Fibroblast of villous mesenchyme (primary cell): Measurements from ENCODE around the gene SART1. TPM values are rescaled to one million over a fixed set of nuclear protein-coding genes. Genes with fewer than 3 reads are reported as not detected.

Experiments used
- DNase-seq: peaks from one replicate; pipeline ENCODE4 v3.0.0-alpha.2; 2010; ENCODE audit warnings: low read depth
- H3K4me3 ChIP-seq: 2 replicates; pipeline ENCODE4 v1.5.1; 2011; ENCODE audit warnings: low read depth, mild to moderate bottlenecking, low read length
- total RNA-seq: library from RNA; depleted of rRNA; stranded (reverse); fragments of >200 nt; gene quantifications from 2 replicates; pipeline ENCODE4 v1.2.3, GENCODE V29; 2012
- TF ChIP-seq, protein P1 (sequence below): IDR thresholded peaks from 2 replicates; pipeline ENCODE4 v1.5.1; 2012; ENCODE audit warnings: low read depth, mild to moderate bottlenecking, low read length; ENCODE audit not compliant: insufficient read depth

SART1 gene
- total RNA-seq, 1 donor: 25.5 TPM

DNA sequence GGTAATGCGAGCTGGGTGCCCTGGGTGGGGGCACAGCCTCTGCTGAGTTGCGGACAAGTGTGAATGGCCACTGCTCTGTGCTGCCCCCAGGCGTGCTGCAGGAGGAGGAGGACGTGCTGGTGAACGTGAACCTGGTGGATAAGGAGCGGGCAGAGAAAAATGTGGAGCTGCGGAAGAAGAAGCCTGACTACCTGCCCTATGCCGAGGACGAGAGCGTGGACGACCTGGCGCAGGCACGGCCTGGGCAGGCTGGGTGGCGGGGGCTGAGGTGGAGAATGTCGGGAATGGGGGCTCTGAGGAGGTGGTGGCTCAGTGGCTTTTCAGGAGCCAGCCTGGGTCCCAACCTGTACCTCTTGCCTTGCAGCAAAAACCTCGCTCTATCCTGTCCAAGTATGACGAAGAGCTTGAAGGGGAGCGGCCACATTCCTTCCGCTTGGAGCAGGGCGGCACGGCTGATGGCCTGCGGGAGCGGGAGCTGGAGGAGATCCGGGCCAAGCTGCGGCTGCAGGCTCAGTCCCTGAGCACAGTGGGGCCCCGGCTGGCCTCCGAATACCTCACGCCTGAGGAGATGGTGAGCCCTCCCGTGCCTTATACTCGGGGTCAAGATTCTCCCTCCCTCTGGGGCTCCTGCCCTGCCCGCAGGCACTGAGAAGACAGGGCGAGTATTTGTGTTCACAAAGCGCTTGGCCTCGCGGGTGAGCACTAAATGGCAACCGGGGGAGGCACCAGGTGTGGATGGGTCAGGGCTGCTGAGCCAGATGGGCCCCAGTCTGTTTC lies 4.6 kb downstream of the SART1 start:
- TF ChIP-seq, protein P1, sequence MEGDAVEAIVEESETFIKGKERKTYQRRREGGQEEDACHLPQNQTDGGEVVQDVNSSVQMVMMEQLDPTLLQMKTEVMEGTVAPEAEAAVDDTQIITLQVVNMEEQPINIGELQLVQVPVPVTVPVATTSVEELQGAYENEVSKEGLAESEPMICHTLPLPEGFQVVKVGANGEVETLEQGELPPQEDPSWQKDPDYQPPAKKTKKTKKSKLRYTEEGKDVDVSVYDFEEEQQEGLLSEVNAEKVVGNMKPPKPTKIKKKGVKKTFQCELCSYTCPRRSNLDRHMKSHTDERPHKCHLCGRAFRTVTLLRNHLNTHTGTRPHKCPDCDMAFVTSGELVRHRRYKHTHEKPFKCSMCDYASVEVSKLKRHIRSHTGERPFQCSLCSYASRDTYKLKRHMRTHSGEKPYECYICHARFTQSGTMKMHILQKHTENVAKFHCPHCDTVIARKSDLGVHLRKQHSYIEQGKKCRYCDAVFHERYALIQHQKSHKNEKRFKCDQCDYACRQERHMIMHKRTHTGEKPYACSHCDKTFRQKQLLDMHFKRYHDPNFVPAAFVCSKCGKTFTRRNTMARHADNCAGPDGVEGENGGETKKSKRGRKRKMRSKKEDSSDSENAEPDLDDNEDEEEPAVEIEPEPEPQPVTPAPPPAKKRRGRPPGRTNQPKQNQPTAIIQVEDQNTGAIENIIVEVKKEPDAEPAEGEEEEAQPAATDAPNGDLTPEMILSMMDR: no peak
- no peak overlapping the region for H3K4me3 ChIP-seq
- DNase-seq: no peak

DNA sequence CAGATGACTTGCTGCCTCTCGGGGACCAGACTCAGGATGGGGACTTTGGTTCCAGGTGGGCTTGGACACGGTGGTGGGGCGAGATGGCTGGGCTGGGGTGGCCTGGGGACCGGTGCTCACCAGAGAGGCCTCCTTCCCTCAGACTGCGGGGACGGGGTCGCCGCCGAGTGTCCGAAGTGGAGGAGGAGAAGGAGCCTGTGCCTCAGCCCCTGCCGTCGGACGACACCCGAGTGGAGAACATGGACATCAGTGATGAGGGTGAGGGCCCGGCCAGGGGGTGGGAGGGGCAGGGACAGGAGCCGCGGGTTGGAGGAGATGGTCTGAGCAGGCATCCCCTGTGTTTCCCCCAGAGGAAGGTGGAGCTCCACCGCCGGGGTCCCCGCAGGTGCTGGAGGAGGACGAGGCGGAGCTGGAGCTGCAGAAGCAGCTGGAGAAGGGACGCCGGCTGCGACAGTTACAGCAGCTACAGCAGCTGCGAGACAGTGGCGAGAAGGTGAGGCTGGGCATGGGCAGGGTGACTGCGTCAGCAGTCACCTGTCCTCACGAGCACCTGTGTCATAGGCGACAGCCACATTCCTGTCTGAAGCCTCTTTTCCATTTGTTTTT lies 5.9 kb downstream of the SART1 start:
- TF ChIP-seq, protein P1: no peak
- no peak for DNase-seq
- H3K4me3 ChIP-seq: no peak overlapping the region

DNA sequence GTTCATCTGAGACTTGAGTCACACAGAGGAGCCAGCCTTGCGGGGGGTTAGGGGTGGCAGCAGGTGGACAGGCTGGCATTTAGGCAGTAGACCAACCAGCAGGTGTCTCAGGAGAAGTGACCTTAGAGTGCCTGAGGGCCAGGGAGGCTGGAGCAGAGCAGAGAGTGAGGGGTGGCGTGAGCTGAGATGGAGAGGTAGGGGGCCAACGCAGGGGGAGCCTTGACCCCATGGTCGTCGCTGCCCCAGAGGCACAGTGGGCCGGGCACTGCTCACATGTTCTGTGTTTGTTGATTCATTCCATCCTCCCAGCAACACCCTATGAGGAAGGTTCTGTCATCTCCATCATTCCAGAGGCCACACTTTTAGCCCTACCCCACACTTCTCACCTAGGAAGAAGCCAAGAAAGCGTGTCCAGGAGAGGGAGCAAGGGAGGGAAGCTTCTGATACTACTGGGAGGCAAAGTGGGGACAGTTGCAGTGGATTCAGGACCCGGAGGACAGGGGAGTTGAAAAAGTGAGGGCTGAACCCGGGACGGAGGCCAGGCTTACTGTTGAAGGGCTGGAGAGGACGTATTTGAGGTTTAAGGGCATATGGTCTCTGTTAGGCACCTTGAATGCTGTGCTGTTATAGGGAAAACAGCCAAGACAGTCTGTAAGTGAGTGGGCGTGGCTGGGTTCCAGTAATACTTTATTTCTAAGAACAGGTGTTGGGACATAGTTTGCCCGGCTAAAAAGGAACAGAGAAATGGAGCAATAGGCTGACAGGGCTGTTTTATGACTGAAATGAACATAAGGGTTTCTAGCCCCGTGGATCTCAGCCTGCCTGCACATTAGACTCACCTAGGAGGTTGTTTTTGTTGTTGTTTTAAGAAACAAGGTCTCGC lies 7.3 kb downstream of the SART1 start:
- no peak overlapping the region for H3K4me3 ChIP-seq
- DNase-seq: no peak
- TF ChIP-seq, protein P1: no peak

DNA sequence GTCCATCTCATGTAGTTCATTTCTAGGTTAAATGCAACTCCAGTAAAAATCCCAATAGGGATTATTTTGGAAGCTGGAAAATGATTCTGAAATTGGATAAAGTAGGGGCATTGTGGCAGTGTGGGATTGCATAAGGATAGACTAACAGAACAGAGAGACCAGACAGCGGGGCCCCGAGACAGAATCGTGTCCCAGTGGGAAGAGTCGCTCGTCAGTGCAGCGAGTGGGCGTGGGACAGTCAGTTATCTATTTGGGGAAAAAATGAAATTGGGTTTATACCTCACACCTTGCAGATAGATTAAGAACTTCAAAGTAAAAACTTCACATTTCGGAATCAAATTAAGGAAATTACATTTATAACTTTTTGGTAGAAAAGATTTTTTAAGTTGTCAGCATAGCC lies 10.6 kb downstream of the SART1 start:
- TF ChIP-seq, protein P1: no peak
- DNase-seq: no peak
- H3K4me3 ChIP-seq: no peak overlapping the region

DNA sequence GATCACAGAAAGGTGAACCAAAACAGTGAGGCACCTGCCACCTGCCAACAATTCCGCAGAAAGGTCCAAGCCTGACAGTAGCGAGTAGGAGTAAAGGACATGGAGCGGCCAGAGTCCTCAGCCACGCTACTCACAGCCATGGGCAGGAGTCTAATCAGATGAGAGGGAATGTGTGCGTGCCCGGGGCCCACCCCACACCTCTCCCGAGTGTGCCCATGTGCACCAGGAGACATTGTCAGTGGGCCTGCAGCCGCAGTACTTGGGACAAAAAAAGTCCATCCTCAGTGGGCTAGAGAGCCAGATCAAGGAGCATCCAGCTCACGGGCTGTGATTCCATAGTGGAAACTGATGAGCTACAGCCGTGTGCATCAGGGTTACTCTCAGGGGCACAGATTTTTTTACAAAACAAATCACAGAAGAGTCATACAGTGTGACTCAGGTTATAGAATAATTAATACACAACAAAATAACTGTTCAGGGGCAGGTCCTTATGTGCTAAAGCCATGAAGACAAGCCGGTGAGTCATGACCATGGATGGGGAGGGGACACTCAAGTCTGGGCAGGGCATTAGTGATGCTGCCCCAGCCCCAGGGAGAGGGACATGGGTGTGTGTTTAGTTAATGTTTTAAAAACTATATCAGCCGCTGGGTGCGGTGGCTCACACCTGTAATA lies 12.0 kb downstream of the SART1 start:
- TF ChIP-seq, protein P1: no peak
- H3K4me3 ChIP-seq: no peak overlapping the region
- no peak for DNase-seq

DNA sequence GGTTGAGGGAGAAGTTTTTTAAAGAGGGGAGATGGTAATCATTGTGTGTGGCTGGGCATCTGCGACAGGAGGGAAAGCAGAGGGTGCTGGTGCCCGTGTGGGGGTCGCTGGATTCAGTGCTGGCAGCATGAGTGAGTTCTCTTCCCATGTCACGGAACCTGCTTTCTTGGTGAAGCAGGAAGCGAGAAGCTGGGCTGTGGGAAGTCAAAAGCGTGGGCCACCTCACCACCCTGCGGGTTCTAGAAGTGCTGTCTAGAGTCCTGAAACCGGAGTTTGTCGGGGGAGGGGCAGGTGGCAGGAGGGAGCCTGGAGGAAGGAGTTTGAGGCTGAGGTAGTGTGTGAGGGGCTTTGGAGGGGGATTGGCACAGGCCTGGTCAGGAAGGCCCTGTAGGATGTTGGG lies 14.2 kb downstream of the SART1 start:
- TF ChIP-seq, protein P1: no peak
- H3K4me3 ChIP-seq: no peak overlapping the region
- DNase-seq: no peak
